ENCODE measurements around the gene RAD51D.

- TF ChIP-seq RAD21 (IDR thresholded peaks at IDR 0.05; ENCODE audit: low read depth) (no peak), EP300 (IDR thresholded peaks at IDR 0.05; ENCODE audit: borderline replicate concordance) (no peak), YY1 (IDR thresholded peaks at IDR 0.05; ENCODE audit: low read depth) (no peak), USF1 (IDR thresholded peaks at IDR 0.05) (no peak), TCF12 (IDR thresholded peaks at IDR 0.05; ENCODE audit: low read depth) (no peak)
- TF ChIP-seq, protein P1, sequence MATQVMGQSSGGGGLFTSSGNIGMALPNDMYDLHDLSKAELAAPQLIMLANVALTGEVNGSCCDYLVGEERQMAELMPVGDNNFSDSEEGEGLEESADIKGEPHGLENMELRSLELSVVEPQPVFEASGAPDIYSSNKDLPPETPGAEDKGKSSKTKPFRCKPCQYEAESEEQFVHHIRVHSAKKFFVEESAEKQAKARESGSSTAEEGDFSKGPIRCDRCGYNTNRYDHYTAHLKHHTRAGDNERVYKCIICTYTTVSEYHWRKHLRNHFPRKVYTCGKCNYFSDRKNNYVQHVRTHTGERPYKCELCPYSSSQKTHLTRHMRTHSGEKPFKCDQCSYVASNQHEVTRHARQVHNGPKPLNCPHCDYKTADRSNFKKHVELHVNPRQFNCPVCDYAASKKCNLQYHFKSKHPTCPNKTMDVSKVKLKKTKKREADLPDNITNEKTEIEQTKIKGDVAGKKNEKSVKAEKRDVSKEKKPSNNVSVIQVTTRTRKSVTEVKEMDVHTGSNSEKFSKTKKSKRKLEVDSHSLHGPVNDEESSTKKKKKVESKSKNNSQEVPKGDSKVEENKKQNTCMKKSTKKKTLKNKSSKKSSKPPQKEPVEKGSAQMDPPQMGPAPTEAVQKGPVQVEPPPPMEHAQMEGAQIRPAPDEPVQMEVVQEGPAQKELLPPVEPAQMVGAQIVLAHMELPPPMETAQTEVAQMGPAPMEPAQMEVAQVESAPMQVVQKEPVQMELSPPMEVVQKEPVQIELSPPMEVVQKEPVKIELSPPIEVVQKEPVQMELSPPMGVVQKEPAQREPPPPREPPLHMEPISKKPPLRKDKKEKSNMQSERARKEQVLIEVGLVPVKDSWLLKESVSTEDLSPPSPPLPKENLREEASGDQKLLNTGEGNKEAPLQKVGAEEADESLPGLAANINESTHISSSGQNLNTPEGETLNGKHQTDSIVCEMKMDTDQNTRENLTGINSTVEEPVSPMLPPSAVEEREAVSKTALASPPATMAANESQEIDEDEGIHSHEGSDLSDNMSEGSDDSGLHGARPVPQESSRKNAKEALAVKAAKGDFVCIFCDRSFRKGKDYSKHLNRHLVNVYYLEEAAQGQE (IDR thresholded peaks at IDR 0.05; ENCODE audit: low read depth) = no peak
Observed at GRCh38 chr17:35080536-35080935, 39.1 kb downstream of the RAD51D start.

All from Ishikawa (cell line).